Activated CD4-positive, alpha-beta T cell treated with anti-CD3 and anti-CD28 coated beads for 4 hours (primary cell): Measurements from ENCODE around the gene SCAND1.
A peak's percentile ranks its signal among the peaks of the same experiment; 100 is the strongest.
"Not testable (repeated sequence)": the region's sequence is repeated elsewhere in the genome, so short reads cannot be mapped to it uniquely, and the experiment has no call there.

Experiments
- DNase-seq, 2 donors: peaks; one replicate each; pipeline ENCODE4 v3.0.0-alpha.2; 2020

Gene SCAND1

GRCh38 chr20:35956616-35957015 is 2.3 kb upstream of the SCAND1 start:
- no peak for DNase-seq

- DNase-seq: no peak
Measured at GRCh38 chr20:35954907-35955251, 577 bp upstream of the SCAND1 start.

GRCh38 chr20:35953387-35954199 is 709 bp downstream of the SCAND1 start:
- DNase-seq: peak; percentile 46 to 62

GRCh38 chr20:35952480-35953386 is 1.6 kb downstream of the SCAND1 start:
- no peak for DNase-seq

- not testable (repeated sequence) for DNase-seq
Measured at GRCh38 chr20:35952080-35952479, 2.2 kb downstream of the SCAND1 start.

- DNase-seq: no peak
Measured at GRCh38 chr20:35950093-35950492, 4.2 kb downstream of the SCAND1 start.

GRCh38 chr20:35947907-35948306 is 6.4 kb downstream of the SCAND1 start:
- no peak for DNase-seq

- peak in 1 of 2 donors; percentile 4 for DNase-seq
Measured at GRCh38 chr20:35947489-35947888, 6.8 kb downstream of the SCAND1 start.

- no peak for DNase-seq
Measured at GRCh38 chr20:35942243-35942642, 12.1 kb downstream of the SCAND1 start.

- no peak for DNase-seq
Measured at GRCh38 chr20:35941620-35942019, 12.7 kb downstream of the SCAND1 start.

GRCh38 chr20:35939264-35939663 is 15.0 kb downstream of the SCAND1 start:
- no peak for DNase-seq

GRCh38 chr20:35934050-35934449 is 20.3 kb downstream of the SCAND1 start:
- no peak for DNase-seq

GRCh38 chr20:35929301-35929700 is 25.0 kb downstream of the SCAND1 start:
- no peak for DNase-seq

GRCh38 chr20:35920523-35920922 is 33.8 kb downstream of the SCAND1 start:
- DNase-seq: no peak

GRCh38 chr20:35918021-35918420 is 36.3 kb downstream of the SCAND1 start:
- no peak for DNase-seq

GRCh38 chr20:35917077-35917476 is 37.2 kb downstream of the SCAND1 start:
- no peak for DNase-seq

GRCh38 chr20:35912881-35913280 is 41.4 kb downstream of the SCAND1 start:
- DNase-seq: no peak

GRCh38 chr20:35910254-35910653 is 44.0 kb downstream of the SCAND1 start:
- no peak for DNase-seq

- no peak for DNase-seq
Measured at GRCh38 chr20:35909796-35910195, 44.5 kb downstream of the SCAND1 start.

- no peak for DNase-seq
Measured at GRCh38 chr20:35909176-35909575, 45.1 kb downstream of the SCAND1 start.

- DNase-seq: no peak
Measured at GRCh38 chr20:35908007-35908406, 46.3 kb downstream of the SCAND1 start.

- no peak for DNase-seq
Measured at GRCh38 chr20:35907017-35907701, 47.1 kb downstream of the SCAND1 start.

- DNase-seq: no peak
Measured at GRCh38 chr20:35904982-35905663, 49.2 kb downstream of the SCAND1 start.
